GM12878 (cell line): Measurements from ENCODE around the gene MTRFR. TPM values are rescaled to one million over a fixed set of nuclear protein-coding genes. Genes with fewer than 3 reads are reported as not detected.
A peak's percentile ranks its signal among the peaks of the same experiment; 100 is the strongest.

ENCODE experiments used
- ATAC-seq: fragments of 200-7000 bp; cut with Tn5 transposase; 3 replicates; pipeline ENCODE4 v1.9.1; 2020; ENCODE audit warnings: mild to moderate bottlenecking, moderate library complexity
- BruUV-seq: library from RNA; stranded (reverse); fragments of 400-500 nt; replicated peaks from 2 replicates; lab custom pipeline; 2021; lab: Mats Ljungman, UMichigan
- CTCF ChIA-PET: fragments of 300-600 bp; sonication (Branson Sonifier 250); formaldehyde crosslinking; extraction: SDS; loops from one replicate; lab custom pipeline; 2021; ENCODE audit warnings: inconsistent platforms; lab: Yijun Ruan, JAX
- POLR2A ChIA-PET: fragments of 350-600 bp; formaldehyde crosslinking; extraction: SDS; loops from one replicate; lab custom pipeline; 2021; ENCODE audit warnings: inconsistent platforms; lab: Charles Lee
- RAD21 ChIA-PET: fragments of 300-600 bp; sonication (Branson Sonifier 250); formaldehyde crosslinking; loops from one replicate; lab custom pipeline; 2023; ENCODE audit warnings: antibody characterized with exemption; ENCODE audit not compliant: unreplicated experiment; lab: Charles Lee
- SMC1A ChIA-PET: fragments of 300-600 bp; sonication (Branson Sonifier 250); formaldehyde crosslinking; loops from one replicate; lab custom pipeline; 2023; ENCODE audit not compliant: unreplicated experiment, uncharacterized antibody; lab: Charles Lee
- DNase-seq: peaks from one replicate; pipeline ENCODE4 v3.0.0-alpha.2; 2011; ENCODE audit warnings: low read depth, low spot score
- FAIRE-seq: peaks from 3 replicates; lab custom pipeline; 2011; peaks lifted over from hg19 to GRCh38; lab: Jason Lieb, UNC
- H2AFZ ChIP-seq: 2 replicates; pipeline ENCODE4 v1.6.0; 2011; ENCODE audit warnings: low read depth, low read length, control low read depth; ENCODE audit not compliant: control insufficient read depth
- H3K27ac ChIP-seq: 2 replicates; pipeline ENCODE4 v1.5.1; 2011; ENCODE audit warnings: control low read depth; ENCODE audit not compliant: control insufficient read depth, insufficient read depth
- H3K27me3 ChIP-seq, 2 experiments: replicated peaks in 1 of 2; 2 replicates each; pipeline versions ENCODE4 v1.6.0 to v1.6.1; 2011; ENCODE audit warnings: low read length in 1 of 2; ENCODE audit not compliant: control insufficient read depth in 2 of 2, insufficient read depth in 2 of 2
- H3K36me3 ChIP-seq, 2 experiments: 2 replicates each; pipeline ENCODE4 v1.5.1; 2011; ENCODE audit warnings: low read length in 1 of 2; ENCODE audit not compliant: control insufficient read depth in 2 of 2, insufficient read depth in 2 of 2
- H3K4me1 ChIP-seq: 2 replicates; pipeline ENCODE4 v1.6.1; 2011; ENCODE audit warnings: mild to moderate bottlenecking, low read length, moderate library complexity, mixed read lengths; ENCODE audit not compliant: control insufficient read depth, insufficient read depth
- H3K4me2 ChIP-seq: 2 replicates; pipeline ENCODE4 v1.6.0; 2011; ENCODE audit warnings: control low read depth; ENCODE audit not compliant: control insufficient read depth, insufficient read depth
- H3K4me3 ChIP-seq: fragments of 200-600 bp; sonication (generic); 2 replicates; pipeline ENCODE4 v1.5.1; 2016
- H3K79me2 ChIP-seq: 2 replicates; pipeline ENCODE4 v1.6.0; 2011; ENCODE audit warnings: low read length; ENCODE audit not compliant: control insufficient read depth, insufficient read depth
- H3K9ac ChIP-seq: 2 replicates; pipeline ENCODE4 v1.8.0; 2011; ENCODE audit warnings: low read length, control low read depth, mixed read lengths; ENCODE audit not compliant: control insufficient read depth, insufficient read depth
- H3K9me3 ChIP-seq: replicated peaks from 3 replicates; pipeline ENCODE4 v1.5.1; 2011; ENCODE audit warnings: mild to moderate bottlenecking, low read length; ENCODE audit not compliant: control insufficient read depth, insufficient read depth
- H4K20me1 ChIP-seq: 2 replicates; pipeline ENCODE4 v1.6.0; 2011; ENCODE audit not compliant: control insufficient read depth, insufficient read depth
- ATF7 ChIP-seq: fragments of 450-650 bp; IDR thresholded peaks from 2 replicates; pipeline ENCODE4 v1.6.1; 2016; ENCODE audit warnings: low read depth, mild to moderate bottlenecking
- BACH1 ChIP-seq: fragments of 450-650 bp; IDR thresholded peaks from 2 replicates; pipeline ENCODE4 v1.6.1; 2017; ENCODE audit warnings: mild to moderate bottlenecking, borderline replicate concordance
- CBX3 ChIP-seq: fragments of 200-600 bp; sonication (generic); IDR thresholded peaks from 2 replicates; pipeline ENCODE4 v1.6.1; 2016; ENCODE audit warnings: low read depth, borderline replicate concordance
- FOXM1 ChIP-seq: IDR thresholded peaks from 2 replicates; pipeline ENCODE4 v1.6.1; 2012; ENCODE audit warnings: low read depth, mild to moderate bottlenecking, inconsistent platforms, low read length, moderate library complexity
- LARP7 ChIP-seq: fragments of 450-650 bp; IDR thresholded peaks from 2 replicates; pipeline ENCODE4 v1.6.1; 2017; ENCODE audit warnings: mild to moderate bottlenecking
- MLLT1 ChIP-seq: fragments of 450-650 bp; IDR thresholded peaks from 2 replicates; pipeline ENCODE4 v1.6.1; 2016; ENCODE audit warnings: mild to moderate bottlenecking
- MYC ChIP-seq: IDR thresholded peaks from 2 replicates; pipeline ENCODE4 v1.6.1; 2011; ENCODE audit warnings: mild to moderate bottlenecking, low read length, moderate library complexity, inconsistent platforms; ENCODE audit not compliant: insufficient read depth, insufficient replicate concordance, insufficient read length, severe bottlenecking
- NR2C1 ChIP-seq: fragments of 450-650 bp; IDR thresholded peaks from 2 replicates; pipeline ENCODE4 v1.6.1; 2017; ENCODE audit warnings: antibody characterized with exemption, mild to moderate bottlenecking, moderate library complexity
- RCOR1 ChIP-seq: conservative IDR thresholded peaks from 2 replicates; pipeline ENCODE4 v1.6.1; 2012; ENCODE audit warnings: low read depth, low read length, improper control_type of control experiment
- RUNX3 ChIP-seq: IDR thresholded peaks from 2 replicates; pipeline ENCODE4 v1.6.1; 2012; ENCODE audit warnings: low read length, inconsistent platforms
- SMC3 ChIP-seq: IDR thresholded peaks from 2 replicates; pipeline ENCODE4 v1.6.1; 2011; ENCODE audit warnings: low read length, improper control_type of control experiment, borderline replicate concordance
- TCF7 ChIP-seq: IDR thresholded peaks from 2 replicates; pipeline ENCODE4 v1.6.1; 2014; ENCODE audit warnings: antibody characterized with exemption, borderline replicate concordance
- WGBS: methylation state at CpG from one replicate; pipeline ENCODE4 v1.1.6; 2016; ENCODE audit warnings: low lambda C conversion rate; ENCODE audit not compliant: insufficient replicate concordance, insufficient coverage; ENCODE audit errors: missing lambda C conversion rate; 5-methylcytosine and 5-hydroxymethylcytosine counted together
- in situ Hi-C: fragments of 300-500 bp; cut with MboI; formaldehyde crosslinking; loops from 9 replicates; pipeline ENCODE4 v1.14.3; 2018; ENCODE audit warnings: mixed read lengths
- intact Hi-C: fragments of 100-400 bp; cut with micrococcal nuclease; formaldehyde crosslinking; loops from one replicate; pipeline ENCODE4 v1.14.2; 2022; ENCODE audit not compliant: unreplicated experiment
- polyA plus RNA-seq, 11 experiments: library from polyadenylated mRNA; depleted of rRNA in 4 of 11; unstranded in 6 of 11; stranded (reverse) in 5 of 11; fragments of >200 nt; fragmentation: Nextera tagmentation in 4 of 11; fragmentation: Illumina TruSeq in 1 of 11; extraction: Ambion mirVana in 4 of 11; extraction: Trizol in 1 of 11; gene quantifications; 1 replicate in 1 of 11; 2 replicates in 10 of 11; pipeline versions ENCODE4 v1.2.1 to v1.2.3, GENCODE V29; 2011 to 2016; ENCODE audit warnings: inconsistent platforms in 2 of 11, missing spikeins in 2 of 11, low read depth in 1 of 11
- total RNA-seq, 4 experiments: library from RNA; depleted of rRNA in 3 of 4; stranded (reverse); fragments of >200 nt in 3 of 4; fragmentation: Illumina TruSeq in 1 of 4; extraction: Trizol in 1 of 4; gene quantifications; 2 replicates each; pipeline versions ENCODE4 v1.2.1 to v1.2.3, GENCODE V29; 2013 to 2021
- TF ChIP-seq, protein P1 (sequence below): fragments of 450-650 bp; IDR thresholded peaks from 2 replicates; pipeline ENCODE4 v1.6.1; 2017; ENCODE audit warnings: low read depth, mild to moderate bottlenecking, moderate library complexity
- TF ChIP-seq, protein P2 (sequence below): fragments of 450-650 bp; IDR thresholded peaks from 2 replicates; pipeline ENCODE4 v1.6.1; 2018; ENCODE audit warnings: mild to moderate bottlenecking, low read depth, moderate library complexity; ENCODE audit not compliant: partially characterized antibody
- TF ChIP-seq, protein P3 (sequence below): IDR thresholded peaks from 2 replicates; pipeline ENCODE4 v1.6.1; 2011; ENCODE audit warnings: mild to moderate bottlenecking, low read depth, low read length, moderate library complexity; ENCODE audit not compliant: insufficient replicate concordance

MTRFR gene
- total and polyA plus RNA-seq, 10 of the 15 experiments (the other 5 are each of a cell fraction or from before 2014, with no cell fraction given): 12.2 to 33.4 (median 24.8) TPM

DNA sequence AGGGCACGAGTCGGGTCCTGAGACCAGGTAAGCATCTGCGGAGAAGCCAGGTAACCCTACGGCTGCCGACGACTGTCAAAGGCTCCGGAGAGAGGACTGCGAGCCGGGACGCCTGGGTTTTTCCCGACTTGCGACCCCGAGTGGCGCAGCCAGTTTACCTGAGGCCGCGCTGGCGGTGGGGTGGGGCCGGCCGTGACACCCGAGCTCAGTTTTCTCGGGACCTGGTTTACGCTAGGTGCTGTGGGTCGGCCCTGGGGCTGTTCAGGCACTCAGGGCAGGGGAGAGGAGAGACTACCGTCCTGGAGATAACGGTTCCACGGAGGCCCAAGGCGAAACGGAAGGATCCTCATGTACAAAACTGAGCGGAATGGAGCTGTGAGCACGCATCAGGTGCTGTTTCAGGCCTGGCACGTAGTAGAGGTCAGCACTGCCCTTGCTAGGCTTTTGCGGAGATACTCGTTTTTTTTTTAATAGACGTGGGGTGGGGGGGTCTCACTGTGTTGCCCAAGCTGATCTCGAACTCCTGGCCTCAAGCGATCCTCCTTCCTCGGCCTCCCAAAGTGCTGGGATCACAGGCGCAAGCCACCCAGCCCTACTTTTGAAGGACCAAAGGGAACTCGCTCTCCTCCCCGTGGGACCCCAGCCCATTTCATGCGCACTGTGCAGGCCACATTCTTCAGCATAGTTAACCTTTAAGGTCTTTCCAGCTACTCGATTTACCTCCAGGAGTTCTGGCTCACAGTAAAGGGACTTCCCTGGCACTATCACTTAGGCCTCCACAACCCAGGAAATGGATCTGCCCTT is 471 bp downstream of the MTRFR start:
- FAIRE-seq (no peak), DNase-seq (no peak), ATAC-seq (peak; percentile 8)
- Histone ChIP-seq H3K79me2 (peaks cover 79% of the 10 kb centered on the region), H3K9ac (peak overlapping the region; percentile 92), H3K36me3 (no peaks in the 10 kb centered on the region; a peak in 1 of 4 replicates), H3K4me3 (peak overlapping the region; percentile 89), H4K20me1 (no peaks in the 10 kb centered on the region), H3K4me2 (peak overlapping the region; percentile 94), H3K27me3 (no peaks in the 10 kb centered on the region), H3K27ac (peak overlapping the region; percentile 90), H3K9me3 (no peaks in the 10 kb centered on the region), H3K4me1 (peaks cover 26% of the 10 kb centered on the region), H2AFZ (peak overlapping the region; percentile 93)
- in situ Hi-C loops: loop anchor here (5.0 to 25.0 kb wide), 2 partner anchors 256 to 371 kb away; partner anchors contain the start of gene OGFOD2
- BruUV-seq: TSS peak; percentile 84
- ChIA-PET CTCF (interaction anchor here (0.6 to 2.1 kb wide), 7 partner anchors 10 to 362 kb away, joined by 3 to 11 read pairs (median 3); partner anchors contain the start of gene OGFOD2), RAD21 (interaction anchor here (0.6 to 2.5 kb wide), 15 partner anchors 9 to 370 kb away, joined by 3 to 15 read pairs (median 3); partner anchors contain the start of genes KMT5A and OGFOD2), POLR2A (interaction anchor here (0.6 to 3.4 kb wide), 21 partner anchors 8 to 1707 kb away, joined by 3 to 23 read pairs (median 4); partner anchors contain the start of genes ARL6IP4, KMT5A and OGFOD2), SMC1A (interaction anchor here (0.7 to 3.3 kb wide), 4 partner anchors 8 to 704 kb away, joined by 3 to 12 read pairs (median 7); no protein-coding TSS in a partner anchor)
- WGBS: 1% methylated on average over 42 of the region's 42 CpGs
- intact Hi-C loops: loop anchor here (2.0 to 10.0 kb wide), 3 partner anchors 131 to 1431 kb away; partner anchors contain the start of genes SBNO1 and SETD1B
- no peak for TF ChIP-seq TCF7
- TF ChIP-seq, protein P1, sequence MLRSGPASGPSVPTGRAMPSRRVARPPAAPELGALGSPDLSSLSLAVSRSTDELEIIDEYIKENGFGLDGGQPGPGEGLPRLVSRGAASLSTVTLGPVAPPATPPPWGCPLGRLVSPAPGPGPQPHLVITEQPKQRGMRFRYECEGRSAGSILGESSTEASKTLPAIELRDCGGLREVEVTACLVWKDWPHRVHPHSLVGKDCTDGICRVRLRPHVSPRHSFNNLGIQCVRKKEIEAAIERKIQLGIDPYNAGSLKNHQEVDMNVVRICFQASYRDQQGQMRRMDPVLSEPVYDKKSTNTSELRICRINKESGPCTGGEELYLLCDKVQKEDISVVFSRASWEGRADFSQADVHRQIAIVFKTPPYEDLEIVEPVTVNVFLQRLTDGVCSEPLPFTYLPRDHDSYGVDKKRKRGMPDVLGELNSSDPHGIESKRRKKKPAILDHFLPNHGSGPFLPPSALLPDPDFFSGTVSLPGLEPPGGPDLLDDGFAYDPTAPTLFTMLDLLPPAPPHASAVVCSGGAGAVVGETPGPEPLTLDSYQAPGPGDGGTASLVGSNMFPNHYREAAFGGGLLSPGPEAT: no peak
- no peak for TF ChIP-seq RCOR1
- TF ChIP-seq CBX3: no peak
- TF ChIP-seq SMC3: no peak
- TF ChIP-seq, protein P2, sequence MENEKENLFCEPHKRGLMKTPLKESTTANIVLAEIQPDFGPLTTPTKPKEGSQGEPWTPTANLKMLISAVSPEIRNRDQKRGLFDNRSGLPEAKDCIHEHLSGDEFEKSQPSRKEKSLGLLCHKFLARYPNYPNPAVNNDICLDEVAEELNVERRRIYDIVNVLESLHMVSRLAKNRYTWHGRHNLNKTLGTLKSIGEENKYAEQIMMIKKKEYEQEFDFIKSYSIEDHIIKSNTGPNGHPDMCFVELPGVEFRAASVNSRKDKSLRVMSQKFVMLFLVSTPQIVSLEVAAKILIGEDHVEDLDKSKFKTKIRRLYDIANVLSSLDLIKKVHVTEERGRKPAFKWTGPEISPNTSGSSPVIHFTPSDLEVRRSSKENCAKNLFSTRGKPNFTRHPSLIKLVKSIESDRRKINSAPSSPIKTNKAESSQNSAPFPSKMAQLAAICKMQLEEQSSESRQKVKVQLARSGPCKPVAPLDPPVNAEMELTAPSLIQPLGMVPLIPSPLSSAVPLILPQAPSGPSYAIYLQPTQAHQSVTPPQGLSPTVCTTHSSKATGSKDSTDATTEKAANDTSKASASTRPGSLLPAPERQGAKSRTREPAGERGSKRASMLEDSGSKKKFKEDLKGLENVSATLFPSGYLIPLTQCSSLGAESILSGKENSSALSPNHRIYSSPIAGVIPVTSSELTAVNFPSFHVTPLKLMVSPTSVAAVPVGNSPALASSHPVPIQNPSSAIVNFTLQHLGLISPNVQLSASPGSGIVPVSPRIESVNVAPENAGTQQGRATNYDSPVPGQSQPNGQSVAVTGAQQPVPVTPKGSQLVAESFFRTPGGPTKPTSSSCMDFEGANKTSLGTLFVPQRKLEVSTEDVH: no peak
- no peak for TF ChIP-seq FOXM1
- TF ChIP-seq MLLT1: peak; percentile 60; the same call in 1 of the 2 replicates
- 0 out of 2 replicates have a peak, but pooled peaks have one; percentile 33 for TF ChIP-seq BACH1
- no peak; the same call in 1 of the 2 replicates for TF ChIP-seq LARP7
- TF ChIP-seq NR2C1: no peak
- TF ChIP-seq, protein P3, sequence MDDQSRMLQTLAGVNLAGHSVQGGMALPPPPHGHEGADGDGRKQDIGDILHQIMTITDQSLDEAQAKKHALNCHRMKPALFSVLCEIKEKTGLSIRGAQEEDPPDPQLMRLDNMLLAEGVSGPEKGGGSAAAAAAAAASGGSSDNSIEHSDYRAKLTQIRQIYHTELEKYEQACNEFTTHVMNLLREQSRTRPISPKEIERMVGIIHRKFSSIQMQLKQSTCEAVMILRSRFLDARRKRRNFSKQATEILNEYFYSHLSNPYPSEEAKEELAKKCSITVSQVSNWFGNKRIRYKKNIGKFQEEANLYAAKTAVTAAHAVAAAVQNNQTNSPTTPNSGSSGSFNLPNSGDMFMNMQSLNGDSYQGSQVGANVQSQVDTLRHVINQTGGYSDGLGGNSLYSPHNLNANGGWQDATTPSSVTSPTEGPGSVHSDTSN: no peak
- TF ChIP-seq RUNX3: no peak; the same call in 1 of the 2 replicates
- TF ChIP-seq ATF7: no peak
- TF ChIP-seq MYC: no peak
